ENCODE measurements around the gene HPS4. TPM values are rescaled to one million over a fixed set of nuclear protein-coding genes. Genes with fewer than 3 reads are reported as not detected.
A peak's percentile ranks its signal among the peaks of the same experiment; 100 is the strongest.

HPS4 gene
- total RNA-seq, 1 donor from 2014 or later = 46.1 TPM

GRCh38 chr22:26494506-26494905 lies 10.9 kb upstream of the HPS4 start:
- no peak overlapping the region for H3K27ac Mint-ChIP-seq
- H3K36me3 Mint-ChIP-seq = peaks cover 21% of the 10 kb centered on the region
- H3K4me3 Mint-ChIP-seq = no peak overlapping the region
- DNase-seq (ENCODE audit: extremely low spot score, unreplicated experiment) = no peak
- TF ChIP-seq CTCF (conservative IDR thresholded peaks at IDR 0.05) = no peak
- H3K4me1 Mint-ChIP-seq (ENCODE audit: unreplicated experiment) = no peaks in the 10 kb centered on the region
- H3K9me3 Mint-ChIP-seq = no peaks in the 10 kb centered on the region
- no peaks in the 10 kb centered on the region for H3K27me3 Mint-ChIP-seq

- DNase-seq (ENCODE audit: extremely low spot score, unreplicated experiment) = no peak
- Mint-ChIP-seq H3K27ac (no peak overlapping the region), H3K4me3 (no peak overlapping the region), H3K36me3 (peaks cover 18% of the 10 kb centered on the region), H3K9me3 (no peaks in the 10 kb centered on the region), H3K4me1 (ENCODE audit: unreplicated experiment) (no peaks in the 10 kb centered on the region), H3K27me3 (no peaks in the 10 kb centered on the region)
- TF ChIP-seq CTCF (conservative IDR thresholded peaks at IDR 0.05) = no peak
Measured at GRCh38 chr22:26492220-26492619, 8.6 kb upstream of the HPS4 start.

- Mint-ChIP-seq H3K27me3 (no peaks in the 10 kb centered on the region), H3K4me1 (ENCODE audit: unreplicated experiment) (peaks cover 9% of the 10 kb centered on the region), H3K4me3 (no peak overlapping the region), H3K27ac (no peak overlapping the region), H3K36me3 (peaks cover 13% of the 10 kb centered on the region), H3K9me3 (no peaks in the 10 kb centered on the region)
- TF ChIP-seq CTCF (conservative IDR thresholded peaks at IDR 0.05) = no peak
- no peak for DNase-seq (ENCODE audit: extremely low spot score, unreplicated experiment)
Measured at GRCh38 chr22:26489447-26490036, 6.0 kb upstream of the HPS4 start.

- TF ChIP-seq CTCF (conservative IDR thresholded peaks at IDR 0.05) = no peak
- no peak overlapping the region for H3K27ac Mint-ChIP-seq
- no peaks in the 10 kb centered on the region for H3K27me3 Mint-ChIP-seq
- no peaks in the 10 kb centered on the region for H3K9me3 Mint-ChIP-seq
- H3K36me3 Mint-ChIP-seq = peaks cover 4% of the 10 kb centered on the region
- H3K4me1 Mint-ChIP-seq (ENCODE audit: unreplicated experiment) = peaks cover 12% of the 10 kb centered on the region
- no peak overlapping the region for H3K4me3 Mint-ChIP-seq
- DNase-seq (ENCODE audit: extremely low spot score, unreplicated experiment) = no peak
Measured at GRCh38 chr22:26487996-26488395, 4.4 kb upstream of the HPS4 start.

- Mint-ChIP-seq H3K9me3 (no peaks in the 10 kb centered on the region), H3K27me3 (no peaks in the 10 kb centered on the region), H3K4me3 (peak overlapping the region; percentile 97), H3K36me3 (peaks cover 7% of the 10 kb centered on the region), H3K4me1 (ENCODE audit: unreplicated experiment) (peaks cover 27% of the 10 kb centered on the region), H3K27ac (peak overlapping the region; percentile 96)
- TF ChIP-seq CTCF (conservative IDR thresholded peaks at IDR 0.05) = no peak
- no peak for DNase-seq (ENCODE audit: extremely low spot score, unreplicated experiment)
Measured at GRCh38 chr22:26486394-26486793, 2.8 kb upstream of the HPS4 start.

Measured in type B pancreatic cell (in vitro differentiated cells).